ENCODE measurements around the gene ELF1.

- TF ChIP-seq CTCF (IDR thresholded peaks at IDR 0.05; ENCODE audit: insufficient read depth, low read length, poor library complexity, severe bottlenecking) (no peak), EZH2phosphoT487 (conservative IDR thresholded peaks at IDR 0.05; ENCODE audit: low read length) (no peak)
These were observed 17.4 kb downstream of the ELF1 start for GRCh38 chr13:41001695-41002094.

Measured in SU-DHL-6 (cell line).